HG02759 (cell line): ENCODE results near the gene DGKQ.

ENCODE experiments used
- ATAC-seq: cut with Tn5 transposase; IDR thresholded peaks from one replicate; pipeline ENCODE4 v1.9.1; 2021; ENCODE audit warnings: mild to moderate bottlenecking, moderate library complexity; ENCODE audit not compliant: unreplicated experiment

DGKQ gene

GRCh38 chr4:996030-996996 is 22.9 kb upstream of the DGKQ start:
- ATAC-seq, result no peak

GRCh38 chr4:995311-996026 is 22.1 kb upstream of the DGKQ start:
- ATAC-seq, result no peak

GRCh38 chr4:993111-994029 is 20.0 kb upstream of the DGKQ start, which contains the start of gene SLC26A1:
Gene SLC26A1, minus strand, starts transcription at chr4:993404. Its CDS starts 1,701 bp downstream, at chr4:991703.
- no peak for ATAC-seq

GRCh38 chr4:992297-993110 is 19.1 kb upstream of the DGKQ start:
- no peak for ATAC-seq

GRCh38 chr4:991451-992296 is 18.3 kb upstream of the DGKQ start:
- ATAC-seq, result no peak

- no peak for ATAC-seq
Measured at GRCh38 chr4:990746-991367, 17.5 kb upstream of the DGKQ start.

- ATAC-seq, result no peak
Measured at GRCh38 chr4:989722-990471, 16.5 kb upstream of the DGKQ start.

GRCh38 chr4:988726-989721 is 15.7 kb upstream of the DGKQ start:
- no peak for ATAC-seq

GRCh38 chr4:987624-988513 is 14.5 kb upstream of the DGKQ start:
- ATAC-seq, result no peak

GRCh38 chr4:986879-987623 is 13.7 kb upstream of the DGKQ start, which contains the start of gene IDUA:
Gene IDUA, plus strand, starts transcription at chr4:987044. Its CDS starts 41 bp downstream, at chr4:987085.
- peak; percentile 77 for ATAC-seq

- peak; percentile 16 for ATAC-seq
Measured at GRCh38 chr4:986428-986878, 13.1 kb upstream of the DGKQ start.

- ATAC-seq, result no peak
Measured at GRCh38 chr4:985123-985830, 11.9 kb upstream of the DGKQ start.

- ATAC-seq, result no peak
Measured at GRCh38 chr4:984336-985054, 11.1 kb upstream of the DGKQ start.

- ATAC-seq, result no peak
Measured at GRCh38 chr4:982814-983213, 9.4 kb upstream of the DGKQ start.
